MM.1S (cell line): ENCODE results near the gene EPSTI1.

Source experiments
- CTCF ChIP-seq: fragments of 300-600 bp; sonication (generic); IDR thresholded peaks from 2 replicates; pipeline ENCODE4 v1.5.1; 2016; ENCODE audit warnings: antibody characterized with exemption, low read length, mixed read lengths
- EZH2 ChIP-seq: fragments of 300-600 bp; sonication (generic); optimal IDR thresholded peaks from 2 replicates; pipeline ENCODE3; 2017; ENCODE audit warnings: low read depth, mild to moderate bottlenecking, antibody characterized with exemption, low read length, mixed read lengths
- EZH2phosphoT487 ChIP-seq: fragments of 300-600 bp; sonication (generic); IDR thresholded peaks from 2 replicates; pipeline ENCODE4 v1.6.1; 2018; ENCODE audit warnings: antibody characterized with exemption, low read length

- TF ChIP-seq EZH2 (no peak), CTCF (no peak), EZH2phosphoT487 (no peak)
Measured at GRCh38 chr13:42924344-42924743, 67.7 kb downstream of the EPSTI1 start.
